Activated CD4-positive, CD25-positive, alpha-beta regulatory T cell treated with anti-CD3 and anti-CD28 coated beads, Interleukin-2, amount 50 U/mL, for 16 hours (primary cell): ENCODE measurements around the gene ELMO1.
"Not testable (repeated sequence)": the region's sequence is repeated elsewhere in the genome, so short reads cannot be mapped to it uniquely, and the experiment has no call there.

Source experiments
- DNase-seq: peaks from one replicate; pipeline ENCODE4 v3.0.0-alpha.2; 2020; ENCODE audit warnings: low read depth, low spot score

Gene ELMO1

DNA sequence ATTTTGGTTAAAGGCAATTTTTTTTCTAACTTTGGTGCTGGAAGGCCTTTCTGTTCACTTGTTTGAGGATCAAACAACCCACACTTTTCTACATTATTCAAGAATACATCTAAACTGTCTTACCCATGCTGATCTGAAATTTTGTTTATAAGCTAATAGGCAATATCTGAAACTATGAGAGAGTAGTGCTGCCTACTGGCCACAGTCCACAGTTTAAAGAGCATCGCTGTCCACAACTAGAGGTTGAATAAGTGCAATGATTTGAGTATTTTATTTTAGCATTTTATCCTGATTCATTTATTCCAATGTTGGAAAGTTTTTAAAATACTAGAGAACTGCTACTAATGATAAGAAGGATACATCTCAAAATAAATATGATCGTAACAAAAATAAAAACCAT is 306.9 kb downstream of the ELMO1 start:
- DNase-seq: no peak

DNA sequence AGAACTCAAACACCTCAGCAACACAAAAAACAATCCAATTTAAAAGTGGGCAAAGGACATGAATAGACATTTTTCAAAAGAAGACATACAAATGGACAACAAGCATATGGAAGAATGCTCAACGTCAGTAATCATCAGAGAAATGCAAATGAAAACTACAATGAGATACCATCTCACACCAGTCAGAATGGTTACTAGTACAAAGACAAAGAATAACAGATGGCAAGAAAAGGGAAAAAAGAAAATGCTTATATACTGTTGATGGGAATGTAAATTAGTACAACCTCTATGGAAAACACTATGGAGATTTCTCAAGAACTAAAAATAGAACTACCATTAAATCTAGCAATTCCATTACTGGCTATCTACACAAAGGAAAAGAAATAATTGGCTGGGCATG is 314.8 kb downstream of the ELMO1 start:
- DNase-seq: not testable (repeated sequence)

DNA sequence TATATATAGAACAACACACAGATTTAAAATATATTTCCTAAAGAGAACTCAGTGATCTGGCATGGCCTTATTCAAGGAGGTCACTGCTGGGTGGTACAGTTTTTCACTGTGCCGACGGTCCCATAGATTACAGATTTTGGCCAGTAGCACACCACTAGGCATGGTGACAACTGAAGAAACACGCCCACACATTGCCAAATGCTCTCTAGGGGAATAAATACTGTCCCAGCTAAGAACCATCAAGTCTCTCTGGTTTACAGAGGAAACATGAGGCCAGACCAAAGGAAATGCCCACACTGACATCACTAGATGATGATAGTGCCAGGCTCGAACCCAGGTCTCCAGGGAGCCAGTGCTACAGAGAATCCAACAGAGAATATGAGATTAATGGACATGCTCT is 316.8 kb downstream of the ELMO1 start:
- DNase-seq: no peak

DNA sequence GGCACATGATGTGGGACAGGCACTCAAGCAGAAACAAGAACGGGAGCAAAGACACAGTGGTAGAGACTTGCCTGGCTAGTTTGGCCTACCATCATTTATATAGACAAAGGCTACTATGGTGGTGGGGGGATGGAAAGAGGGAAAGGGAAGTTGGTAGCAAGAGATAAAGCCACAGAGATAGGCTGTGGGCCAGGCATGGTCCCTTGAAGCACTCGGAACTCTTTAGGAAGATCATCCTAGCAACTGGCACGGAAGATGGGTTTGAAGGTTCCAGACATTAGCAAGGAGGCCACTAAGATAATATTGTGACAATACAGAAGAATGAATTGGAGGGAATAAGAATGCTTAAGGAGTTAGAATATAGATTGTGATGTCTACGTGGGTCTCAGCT is 319.6 kb downstream of the ELMO1 start:
- no peak for DNase-seq

DNA sequence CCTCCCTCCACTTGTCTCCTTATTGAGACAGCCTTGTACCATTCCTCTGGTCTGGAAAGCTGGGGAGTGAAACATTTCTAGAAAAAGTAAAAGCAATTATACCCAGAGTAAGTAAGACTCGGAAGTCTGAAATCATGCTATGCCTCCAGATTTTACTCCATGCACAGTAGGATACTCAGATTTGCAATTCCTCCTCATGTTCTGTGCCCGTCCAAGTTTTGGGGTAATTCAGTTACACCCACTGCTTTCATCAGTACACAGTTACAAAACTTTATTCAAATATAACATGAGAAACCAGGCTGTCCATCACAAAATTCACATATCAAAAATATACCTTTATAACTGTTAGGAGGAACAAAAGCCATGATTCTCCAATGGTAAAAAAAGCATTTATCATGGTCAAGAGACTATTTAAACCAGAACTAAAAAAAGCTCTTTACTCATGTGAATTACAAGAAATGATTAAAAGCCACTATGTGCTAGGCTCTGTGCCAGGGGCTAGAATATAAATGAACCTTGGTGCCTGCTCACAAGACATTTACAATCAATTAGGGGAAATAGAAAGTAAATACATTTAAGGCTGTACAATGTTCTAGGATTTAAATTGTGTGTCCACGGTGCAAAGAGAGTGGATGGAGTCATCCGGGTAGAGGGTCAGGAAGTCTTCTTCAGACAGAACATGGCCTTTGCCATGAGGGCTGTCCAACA is 320.2 kb downstream of the ELMO1 start:
- no peak for DNase-seq

DNA sequence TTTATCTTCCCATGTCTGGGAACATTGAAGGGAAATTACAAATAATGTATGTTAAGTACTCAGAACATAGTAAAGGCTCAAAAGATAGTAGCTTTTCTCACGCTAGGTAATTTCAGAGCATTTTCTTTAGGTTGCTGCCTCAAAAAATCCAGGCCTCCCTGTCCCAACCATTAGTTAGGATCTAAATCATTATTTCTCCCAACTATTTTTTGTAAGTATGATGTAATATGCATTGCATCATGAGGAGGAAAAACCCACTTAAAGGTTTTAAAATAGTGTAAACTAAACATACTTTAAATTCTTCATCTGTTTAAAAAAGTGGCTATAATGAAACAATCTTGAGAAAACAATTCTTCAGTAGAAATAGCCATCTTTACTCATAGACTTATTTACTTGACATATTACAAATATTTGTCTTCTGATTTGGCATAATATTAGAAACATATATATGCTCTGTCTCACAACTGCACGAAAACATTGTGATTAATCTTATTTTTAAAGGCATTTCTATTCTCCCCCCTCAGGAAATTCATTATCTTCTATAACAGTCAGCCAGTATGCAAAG is 329.3 kb downstream of the ELMO1 start:
- no peak for DNase-seq

DNA sequence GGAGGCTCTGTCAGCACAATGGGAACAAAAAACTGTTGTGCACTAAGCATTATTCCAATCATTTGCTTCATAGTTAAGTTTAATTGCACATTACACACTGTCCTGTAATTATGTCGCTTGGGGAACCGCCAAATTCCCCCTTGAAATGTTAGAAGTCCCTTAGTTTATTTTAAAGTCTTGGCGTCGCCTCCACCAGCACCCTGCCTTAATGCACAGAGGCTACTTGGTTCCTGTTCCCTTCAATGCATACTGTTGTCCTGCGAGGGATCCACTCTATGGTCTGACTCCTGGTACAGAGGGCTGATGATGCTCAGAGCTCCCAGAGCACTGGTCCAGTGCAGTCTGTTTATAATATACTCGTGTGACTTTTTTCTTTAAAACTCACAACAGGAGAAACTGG is 330.7 kb downstream of the ELMO1 start:
- DNase-seq: no peak

DNA sequence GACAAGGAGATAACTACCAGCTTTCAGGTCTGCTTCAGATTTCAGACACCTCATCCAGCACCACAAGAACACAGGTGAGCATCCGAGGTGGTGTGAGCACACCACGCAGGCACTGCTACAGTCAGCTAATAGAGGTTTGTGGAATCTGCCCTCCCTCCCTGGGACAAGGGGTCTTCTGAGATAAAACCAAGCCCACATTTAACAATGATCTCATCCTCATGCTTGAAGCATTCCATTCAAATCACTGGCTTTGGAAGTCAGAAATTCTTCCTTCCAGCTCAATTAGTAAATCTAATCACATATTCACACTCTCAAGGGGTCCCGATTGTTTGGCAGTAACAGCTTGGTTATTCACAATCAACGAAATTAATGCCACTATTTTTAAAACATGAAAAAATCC is 331.4 kb downstream of the ELMO1 start:
- DNase-seq: no peak

DNA sequence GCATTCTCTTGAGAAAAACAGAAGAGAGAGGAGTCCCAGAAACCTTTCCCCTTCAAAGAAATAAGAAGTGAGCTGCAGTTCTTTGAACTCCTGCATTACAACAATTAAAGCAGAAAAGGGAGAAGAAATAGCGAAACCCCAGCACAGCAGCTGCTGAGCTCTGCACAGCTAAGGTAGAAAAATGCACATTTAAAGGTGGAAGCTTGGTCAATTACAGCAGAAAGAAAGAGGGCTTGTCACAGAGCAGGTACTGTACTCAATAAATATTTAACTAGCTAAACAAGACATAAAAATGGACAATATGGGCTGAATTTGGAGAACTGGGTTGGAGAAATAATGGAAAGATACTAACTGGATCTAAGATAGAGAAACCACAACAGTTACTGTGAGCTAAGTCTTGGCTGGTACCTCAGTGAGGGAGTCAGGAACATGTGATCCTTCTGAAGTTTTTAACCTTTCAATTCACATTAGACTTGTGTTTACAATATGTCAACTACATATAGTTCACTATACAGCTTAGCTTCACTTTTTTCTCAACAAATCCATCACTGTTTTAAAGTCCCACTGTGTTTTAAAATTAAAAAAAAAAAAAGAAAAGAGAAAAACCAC is 332.5 kb downstream of the ELMO1 start:
- no peak for DNase-seq

DNA sequence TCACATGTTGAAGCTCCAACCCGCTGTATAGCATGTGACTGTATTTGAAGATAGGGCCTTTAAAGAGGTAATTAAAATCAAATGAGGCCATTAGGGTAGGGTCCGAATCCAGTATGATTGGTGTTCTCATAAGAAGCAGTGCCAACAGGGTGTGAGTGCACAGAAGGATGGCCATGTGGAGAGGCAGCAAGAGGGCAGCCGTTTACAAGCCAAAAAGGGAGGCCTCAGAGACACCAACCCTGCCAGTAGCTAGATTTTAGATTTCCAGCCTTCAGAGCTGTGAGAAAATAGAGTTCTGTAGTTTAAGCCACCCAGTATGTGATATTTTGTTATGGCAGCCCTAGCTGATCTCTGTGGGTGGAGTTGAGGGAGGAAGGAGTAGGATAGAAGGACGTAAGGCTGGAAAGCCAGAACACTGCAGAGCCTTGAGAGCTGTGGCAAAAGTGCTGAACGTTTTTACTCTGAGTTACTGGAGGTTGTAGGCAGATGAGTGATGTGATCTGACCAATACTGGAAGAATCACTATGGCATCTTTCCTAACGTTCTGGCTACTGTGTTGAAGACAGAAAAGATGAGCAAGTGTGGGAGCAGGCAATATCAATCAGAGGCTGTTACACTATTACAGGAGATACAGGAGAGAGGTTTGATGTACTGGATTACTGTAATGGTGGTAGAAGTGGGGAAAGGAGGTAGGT is 334.9 kb downstream of the ELMO1 start:
- DNase-seq: no peak

DNA sequence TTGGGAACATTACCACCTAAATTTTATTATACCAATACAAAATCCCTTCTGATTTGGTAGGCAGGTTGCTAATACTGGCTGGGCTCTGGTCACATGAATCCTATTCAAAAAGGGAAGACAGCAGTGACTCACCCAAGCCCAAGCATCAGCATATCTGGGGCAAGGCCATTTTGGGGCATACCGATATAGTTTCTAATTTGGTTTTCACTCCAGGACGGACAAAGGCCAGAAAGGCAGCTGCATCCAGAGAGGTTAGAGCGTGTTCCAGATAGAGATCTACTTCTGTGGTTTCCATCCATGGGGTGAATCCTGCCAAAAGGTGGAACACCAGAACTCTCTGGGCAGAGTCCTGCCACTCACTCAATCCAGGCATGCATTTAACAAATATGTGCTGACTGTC is 335.8 kb downstream of the ELMO1 start:
- no peak for DNase-seq

DNA sequence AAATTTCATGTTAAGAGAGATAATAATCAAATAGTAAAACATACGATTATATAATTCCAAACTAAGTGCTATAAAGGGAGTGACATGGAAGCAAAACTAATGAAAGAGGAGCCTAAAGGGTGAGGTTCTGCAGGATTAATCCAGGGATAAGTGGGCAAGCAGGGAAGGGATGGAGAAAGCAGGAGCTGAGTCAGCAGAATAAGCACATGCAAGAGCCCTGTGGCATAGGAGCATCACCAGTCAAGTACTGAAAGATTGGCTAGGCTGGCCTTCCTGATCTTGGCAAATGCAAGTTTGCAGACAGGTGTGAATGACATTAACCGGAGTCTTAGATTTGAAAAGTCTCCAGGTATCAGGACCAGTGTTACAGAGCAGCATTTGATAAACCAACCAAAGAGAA is 336.4 kb downstream of the ELMO1 start:
- DNase-seq: no peak

DNA sequence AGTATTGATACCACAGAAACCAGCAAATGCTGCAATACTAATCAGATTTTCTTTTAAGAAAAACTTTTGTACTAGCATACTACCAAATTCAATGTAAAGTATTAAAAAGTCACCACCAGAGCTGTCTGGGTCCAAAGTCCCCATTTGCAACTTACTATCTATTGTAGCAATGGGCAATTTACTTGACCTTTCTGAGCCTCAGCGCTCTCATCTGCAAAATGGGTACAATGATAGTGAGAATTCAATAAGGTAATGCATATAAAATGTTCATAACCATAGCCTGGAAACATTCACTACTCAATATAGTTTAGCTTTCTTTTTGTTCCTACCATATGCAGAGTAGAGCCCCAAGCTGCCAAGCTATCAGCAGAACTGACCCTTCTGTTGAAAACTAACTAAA is 337.2 kb downstream of the ELMO1 start:
- no peak for DNase-seq

DNA sequence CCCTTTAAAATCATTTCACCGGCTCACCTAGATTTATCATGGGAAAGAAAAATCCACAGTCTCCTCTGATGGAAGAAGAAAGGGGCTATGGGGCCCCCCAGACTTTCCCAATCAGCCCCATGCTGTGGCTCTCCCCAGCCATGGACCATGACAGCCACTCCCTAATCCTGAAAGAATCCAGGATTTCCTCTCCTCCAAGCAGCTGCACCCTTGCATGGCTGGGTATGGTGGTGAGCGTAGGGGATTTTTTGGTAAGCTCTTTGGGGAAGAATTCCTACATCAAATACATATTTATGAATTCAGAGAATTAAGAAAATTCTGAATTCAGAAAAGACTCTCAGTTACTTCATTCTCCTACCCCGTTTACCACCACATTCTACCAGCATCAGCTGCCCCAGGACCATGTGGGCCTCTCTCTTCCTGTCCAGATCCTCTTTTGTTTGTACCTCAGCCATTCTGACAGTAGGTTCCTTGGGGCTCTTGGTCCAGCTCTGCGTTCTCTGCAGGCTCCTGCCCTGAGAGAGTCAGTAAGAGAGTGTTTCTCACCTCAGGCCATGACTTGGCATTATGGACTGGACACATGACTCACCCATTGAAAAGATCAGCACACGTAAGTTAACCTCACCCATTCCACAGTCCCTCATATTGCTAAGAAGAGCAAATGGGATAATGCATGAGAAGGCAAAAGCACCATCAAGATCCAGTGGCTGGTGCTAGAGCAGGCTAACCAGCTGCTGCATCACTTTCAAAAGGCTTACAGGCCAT is 337.8 kb downstream of the ELMO1 start:
- no peak for DNase-seq

DNA sequence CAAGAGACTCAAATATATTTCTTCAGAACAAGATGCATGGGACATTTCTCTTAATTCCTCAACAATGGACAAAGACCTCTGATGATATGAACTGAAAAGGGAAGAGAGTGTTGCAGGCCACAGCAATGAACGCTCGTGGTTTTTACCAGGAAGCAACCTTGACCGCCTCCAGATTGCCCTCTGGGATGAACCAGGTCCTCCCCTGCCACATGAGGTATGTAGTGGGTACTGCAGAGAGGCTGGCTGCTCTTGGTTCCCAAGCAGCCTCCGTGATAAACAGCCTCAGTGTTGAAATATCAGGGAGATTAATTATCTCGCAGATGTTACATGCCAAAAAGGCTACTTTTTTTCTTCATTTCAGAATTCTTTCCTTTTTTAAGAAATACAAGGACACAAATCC is 338.8 kb downstream of the ELMO1 start:
- DNase-seq: no peak

DNA sequence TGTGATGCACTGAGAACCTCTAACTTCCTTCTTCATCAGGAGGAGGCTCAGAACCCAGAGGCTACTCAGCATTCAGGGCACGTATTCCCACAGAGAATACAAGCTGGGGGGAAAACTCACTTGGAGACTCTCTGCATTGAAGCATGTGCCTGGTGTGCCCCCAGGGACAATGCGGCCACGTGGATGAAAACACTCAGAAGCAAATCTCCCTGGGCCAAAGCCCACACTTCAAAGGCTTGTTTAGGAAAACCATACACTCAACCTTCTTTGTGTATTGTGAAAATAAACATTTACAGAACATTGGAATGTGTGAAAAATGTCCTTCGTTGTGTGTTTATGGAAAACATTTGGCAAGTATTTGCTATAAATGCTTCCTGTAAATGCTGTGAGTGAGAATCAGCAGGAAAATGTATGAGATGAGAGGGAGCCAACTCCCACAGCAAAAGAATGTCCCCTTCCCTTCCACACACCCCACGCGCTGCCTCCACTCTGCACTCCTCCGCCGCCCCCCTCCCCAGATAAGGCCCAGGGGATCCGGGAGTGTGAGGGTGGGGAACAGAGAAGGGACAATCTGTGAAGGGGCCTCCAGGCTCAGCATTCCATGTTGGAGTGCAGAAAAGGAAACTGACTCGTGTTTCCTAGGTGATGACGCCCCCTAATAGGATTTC is 339.5 kb downstream of the ELMO1 start:
- DNase-seq: no peak

DNA sequence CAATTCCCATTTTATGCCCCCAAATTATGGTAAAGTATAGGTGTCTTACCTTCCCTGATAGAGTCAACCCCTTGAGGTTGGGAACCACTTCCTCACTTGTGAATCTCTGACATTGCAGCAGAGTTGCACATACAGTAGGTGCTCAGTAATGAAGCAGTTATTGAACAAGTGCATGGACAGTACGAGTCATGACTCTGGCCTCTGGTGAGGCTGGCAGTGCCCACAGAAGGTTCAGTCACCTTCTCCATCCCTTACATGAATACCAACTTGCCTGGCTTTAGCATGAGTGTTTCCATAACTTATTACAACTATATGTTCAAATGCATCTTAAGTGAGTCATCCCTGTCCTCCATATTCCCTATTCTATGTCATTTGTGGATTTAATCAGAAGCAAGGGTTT is 340.0 kb downstream of the ELMO1 start:
- DNase-seq: no peak

DNA sequence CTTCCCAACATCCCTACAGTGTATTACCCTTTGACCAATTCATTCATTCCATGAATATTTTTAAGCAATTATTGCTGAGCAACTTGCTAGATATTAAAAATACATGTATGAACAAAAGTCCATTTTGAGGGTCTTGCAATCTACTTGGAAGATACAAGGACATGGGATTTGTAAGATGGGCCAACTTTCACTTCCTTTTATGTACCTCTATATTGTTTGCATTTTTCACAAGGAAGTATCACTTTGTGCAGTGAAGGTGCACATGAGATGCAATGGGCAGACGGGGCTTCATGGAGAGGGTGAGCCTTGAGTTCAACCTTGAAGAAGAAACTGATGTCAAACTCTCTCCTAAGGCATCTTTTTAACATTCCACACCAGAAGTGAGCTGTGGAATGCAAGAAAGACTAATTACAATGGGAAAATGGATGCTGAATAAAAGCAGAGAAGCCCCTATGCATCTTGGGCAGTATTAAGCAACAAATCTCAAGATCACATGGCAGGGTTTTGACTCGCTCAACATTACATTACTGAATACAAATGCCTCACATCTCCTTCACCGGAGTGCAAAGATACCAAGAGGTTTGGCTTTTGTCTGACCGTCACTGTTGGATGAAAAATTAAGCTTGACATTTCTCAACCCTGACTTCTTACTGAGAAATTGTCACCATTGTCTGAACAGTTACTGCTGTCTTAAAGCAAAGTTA is 341.5 kb downstream of the ELMO1 start:
- no peak for DNase-seq

DNA sequence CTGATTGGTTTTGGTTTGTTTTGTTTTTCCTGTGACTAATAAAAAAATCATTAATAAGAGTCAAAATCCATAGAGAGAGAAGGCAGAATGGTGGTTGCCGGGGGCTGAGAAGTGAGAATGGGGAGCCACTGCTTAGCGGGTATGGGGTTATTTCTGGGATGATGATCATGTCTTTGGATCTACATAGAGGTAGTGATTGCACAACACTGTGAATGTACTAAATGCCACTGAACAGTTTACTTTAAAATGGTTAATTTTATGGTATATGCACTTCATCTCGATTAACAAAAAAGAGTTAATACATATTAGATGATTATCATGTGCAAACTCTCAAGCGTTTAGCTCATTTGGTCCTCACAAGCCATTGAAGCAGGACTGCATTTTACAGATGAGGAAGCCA is 342.9 kb downstream of the ELMO1 start:
- DNase-seq: no peak

DNA sequence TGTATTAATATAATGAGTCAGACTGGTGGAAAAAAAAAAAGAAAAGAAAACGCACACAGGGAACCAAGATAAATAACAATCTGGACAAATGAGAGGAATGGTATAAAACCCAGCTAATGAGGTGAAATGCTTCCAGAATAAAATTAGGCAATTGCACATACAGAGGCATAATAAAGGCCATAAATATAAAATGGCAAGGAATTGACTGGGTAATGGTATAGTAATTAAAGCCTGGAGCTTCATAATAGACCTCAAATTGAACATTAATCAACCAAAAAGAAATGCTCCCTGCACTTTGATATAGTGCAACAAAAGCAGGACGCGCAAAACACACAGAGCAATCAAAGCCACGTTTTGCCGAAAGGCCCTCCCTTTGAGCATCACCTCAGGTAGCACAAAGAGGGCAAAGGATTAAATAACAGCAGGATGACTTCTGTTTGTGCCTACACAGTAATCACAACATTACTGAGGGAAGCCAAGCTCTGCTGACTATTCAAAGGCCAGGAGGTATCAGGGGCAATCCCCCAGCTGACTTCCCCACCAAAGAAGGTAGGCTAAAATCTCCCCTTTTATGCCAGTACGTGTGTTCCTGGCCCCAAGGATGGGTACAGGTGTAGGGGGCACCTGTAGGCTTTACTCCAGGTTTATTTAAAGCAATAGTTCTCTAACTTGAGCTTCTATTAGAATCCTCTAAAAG is 343.7 kb downstream of the ELMO1 start:
- no peak for DNase-seq
